NCI-H2196 treated with DMSO at 0.1 percent for 48 hours (cell line): ENCODE results near the gene ANKRD33B.
"Not testable (repeated sequence)": the region's sequence is repeated elsewhere in the genome, so short reads cannot be mapped to it uniquely, and the experiment has no call there.

ENCODE experiments used
- DNase-seq: peaks from one replicate; lab custom pipeline; 2025; ENCODE audit not compliant: unreplicated experiment; lab: John Stamatoyannopoulos, UW

ANKRD33B gene

GRCh38 chr5:10556289-10556807 is 7.5 kb upstream of the ANKRD33B start:
- no peak for DNase-seq

- no peak for DNase-seq
Observed at GRCh38 chr5:10556893-10557746, 6.8 kb upstream of the ANKRD33B start.

GRCh38 chr5:10559151-10559550 is 4.7 kb upstream of the ANKRD33B start:
- DNase-seq, result no peak

- no peak for DNase-seq
Observed at GRCh38 chr5:10559871-10560270, 4.0 kb upstream of the ANKRD33B start.

- DNase-seq, result no peak
Observed at GRCh38 chr5:10562201-10563109, 1.4 kb upstream of the ANKRD33B start.

GRCh38 chr5:10563110-10563944 is 543 bp upstream of the ANKRD33B start:
- no peak for DNase-seq

GRCh38 chr5:10564838-10565784 is 1.2 kb downstream of the ANKRD33B start:
- no peak for DNase-seq

- DNase-seq, result no peak
Observed at GRCh38 chr5:10565785-10566542, 2.1 kb downstream of the ANKRD33B start.

- no peak for DNase-seq
Observed at GRCh38 chr5:10566543-10567068, 2.7 kb downstream of the ANKRD33B start.

GRCh38 chr5:10567121-10567591 is 3.3 kb downstream of the ANKRD33B start:
- DNase-seq, result no peak

- no peak for DNase-seq
Observed at GRCh38 chr5:10567781-10568321, 4.0 kb downstream of the ANKRD33B start.

- DNase-seq, result not testable (repeated sequence)
Observed at GRCh38 chr5:10570540-10570939, 6.7 kb downstream of the ANKRD33B start.

- DNase-seq, result no peak
Observed at GRCh38 chr5:10572451-10572850, 8.6 kb downstream of the ANKRD33B start.

- DNase-seq, result no peak
Observed at GRCh38 chr5:10573487-10574145, 9.7 kb downstream of the ANKRD33B start.

GRCh38 chr5:10574879-10575278 is 11.0 kb downstream of the ANKRD33B start:
- not testable (repeated sequence) for DNase-seq

- DNase-seq, result no peak
Observed at GRCh38 chr5:10576121-10576789, 12.4 kb downstream of the ANKRD33B start.

- DNase-seq, result no peak
Observed at GRCh38 chr5:10576790-10577189, 12.9 kb downstream of the ANKRD33B start.
